IMR-90 (cell line): Measurements from ENCODE around the gene SLC30A1.

Source experiments
- BHLHE40 ChIP-seq: fragments of 150-350 bp; IDR thresholded peaks from 2 replicates; pipeline ENCODE4 v1.6.1; 2016; ENCODE audit warnings: mild to moderate bottlenecking, low read depth, low read length
- CHD1 ChIP-seq: IDR thresholded peaks from 2 replicates; pipeline ENCODE4 v1.6.1; 2012; ENCODE audit warnings: low read depth, low read length, improper control_type of control experiment
- CTCF ChIP-seq: conservative IDR thresholded peaks from 2 replicates; pipeline ENCODE4 v1.5.1; 2012; ENCODE audit warnings: mild to moderate bottlenecking, low read depth, low read length, improper control_type of control experiment
- MXI1 ChIP-seq: IDR thresholded peaks from 2 replicates; pipeline ENCODE4 v1.6.1; 2012; ENCODE audit warnings: low read depth, mild to moderate bottlenecking, low read length, moderate library complexity, borderline replicate concordance
- POLR2A ChIP-seq: IDR thresholded peaks from 2 replicates; pipeline ENCODE4 v1.6.1; 2012; ENCODE audit warnings: mild to moderate bottlenecking, low read depth, low read length
- RAD21 ChIP-seq: IDR thresholded peaks from 2 replicates; pipeline ENCODE4 v1.6.1; 2012; ENCODE audit warnings: low read length, improper control_type of control experiment
- RCOR1 ChIP-seq: IDR thresholded peaks from 2 replicates; pipeline ENCODE4 v1.6.1; 2012; ENCODE audit warnings: mild to moderate bottlenecking, low read length, improper control_type of control experiment; ENCODE audit not compliant: insufficient replicate concordance
- RFX5 ChIP-seq: IDR thresholded peaks from 2 replicates; pipeline ENCODE4 v1.8.0; 2012; ENCODE audit warnings: low read depth, mild to moderate bottlenecking, low read length, moderate library complexity

GRCh38 chr1:211577819-211578639, 932 bp downstream of the SLC30A1 start:
- TF ChIP-seq CTCF = peak; percentile 77
- no peak for TF ChIP-seq CHD1
- peak; percentile 77 for TF ChIP-seq RAD21
- no peak for TF ChIP-seq POLR2A
- TF ChIP-seq RCOR1 = no peak
- TF ChIP-seq BHLHE40 = peak; percentile 8; the same call in 1 of the 2 replicates
- TF ChIP-seq MXI1 = peak; percentile 26; the same call in 1 of the 2 replicates
- no peak for TF ChIP-seq RFX5
